Fibroblast of lung (primary cell): ENCODE results near the gene BTF3. TPM values are rescaled to one million over a fixed set of nuclear protein-coding genes. Genes with fewer than 3 reads are reported as not detected.
A peak's percentile ranks its signal among the peaks of the same experiment; 100 is the strongest.

Experiments used
- DNase-seq, 2 donors: peaks; one replicate each; pipeline versions ENCODE4 v3.0.0 to v3.0.0-alpha.2; 2010; ENCODE audit warnings: low read depth in 2 of 2
- H2AFZ ChIP-seq: 2 replicates; pipeline ENCODE4 v1.5.1; 2012; ENCODE audit warnings: low read length, control low read depth, inconsistent platforms
- H3K27ac ChIP-seq: 2 replicates; pipeline ENCODE4 v1.5.1; 2011; ENCODE audit warnings: low read length, control low read depth; ENCODE audit not compliant: insufficient read depth
- H3K27me3 ChIP-seq: 2 replicates; pipeline ENCODE4 v1.5.1; 2011; ENCODE audit warnings: mild to moderate bottlenecking, low read length; ENCODE audit not compliant: control insufficient read depth, insufficient read depth
- H3K36me3 ChIP-seq: 2 replicates; pipeline ENCODE4 v1.5.1; 2011; ENCODE audit warnings: low read length; ENCODE audit not compliant: control insufficient read depth, insufficient read depth
- H3K4me1 ChIP-seq: 2 replicates; pipeline ENCODE4 v1.5.1; 2011; ENCODE audit warnings: low read length; ENCODE audit not compliant: control insufficient read depth, insufficient read depth; ENCODE audit errors: extremely low read depth
- H3K4me2 ChIP-seq: 2 replicates; pipeline ENCODE4 v1.5.1; 2011; ENCODE audit warnings: low read length, control low read depth; ENCODE audit not compliant: insufficient read depth; ENCODE audit errors: extremely low read depth
- H3K4me3 ChIP-seq, 4 experiments: fragments of 200-600 bp in 1 of 4; sonication (generic) in 1 of 4; replicated peaks in 1 of 4; 2 replicates each; pipeline ENCODE4 v1.5.1; 2011 to 2016; ENCODE audit warnings: low read length in 4 of 4, low read depth in 3 of 4, mild to moderate bottlenecking in 3 of 4, control low read depth in 2 of 4, inconsistent platforms in 1 of 4, mixed read lengths in 1 of 4; ENCODE audit not compliant: insufficient read depth in 1 of 4; ENCODE audit errors: control extremely low read depth in 1 of 4
- H3K79me2 ChIP-seq: 2 replicates; pipeline ENCODE4 v1.5.1; 2012; ENCODE audit warnings: mild to moderate bottlenecking, low read length, inconsistent platforms; ENCODE audit not compliant: control insufficient read depth, insufficient read depth
- H3K9ac ChIP-seq: 2 replicates; pipeline ENCODE4 v1.5.1; 2011; ENCODE audit warnings: mild to moderate bottlenecking, low read length, control low read depth; ENCODE audit not compliant: insufficient read depth
- H3K9me3 ChIP-seq: 2 replicates; pipeline ENCODE4 v1.5.1; 2012; ENCODE audit warnings: low read depth, low read length; ENCODE audit not compliant: control insufficient read depth, insufficient read depth
- H4K20me1 ChIP-seq: 2 replicates; pipeline ENCODE4 v1.5.1; 2011; ENCODE audit warnings: low read length; ENCODE audit not compliant: control insufficient read depth, insufficient read depth; ENCODE audit errors: extremely low read depth
- CTCF ChIP-seq, 2 donors: IDR thresholded peaks in 1 of 2; conservative IDR thresholded peaks in 1 of 2; 1 replicate in 1 of 2; 2 replicates in 1 of 2; pipeline ENCODE4 v1.5.1; 2011 to 2012; ENCODE audit warnings: low read length in 2 of 2, control low read depth in 1 of 2, inconsistent platforms in 1 of 2, low read depth in 1 of 2, mild to moderate bottlenecking in 1 of 2
- EZH2 ChIP-seq: IDR thresholded peaks from 2 replicates; pipeline ENCODE4 v1.5.1; 2012; ENCODE audit warnings: low read length, control low read depth, mild to moderate bottlenecking; ENCODE audit errors: missing control alignments
- polyA plus RNA-seq, 2 donors: library from polyadenylated mRNA; depleted of rRNA in 1 of 2; stranded (reverse) in 1 of 2; unstranded in 1 of 2; fragments of >200 nt; gene quantifications; 2 replicates each; pipeline ENCODE4 v1.2.1, GENCODE V29; 2011 to 2012; ENCODE audit warnings: missing spikeins in 1 of 2
- total RNA-seq: library from RNA; depleted of rRNA; stranded (reverse); fragments of >200 nt; gene quantifications from 2 replicates; pipeline ENCODE4 v1.2.1, GENCODE V29; 2014

The BTF3 gene
- total and polyA plus RNA-seq, 2 donors (not counting 1 experiment from before 2014, with no cell fraction given): 207 to 647 TPM

DNA sequence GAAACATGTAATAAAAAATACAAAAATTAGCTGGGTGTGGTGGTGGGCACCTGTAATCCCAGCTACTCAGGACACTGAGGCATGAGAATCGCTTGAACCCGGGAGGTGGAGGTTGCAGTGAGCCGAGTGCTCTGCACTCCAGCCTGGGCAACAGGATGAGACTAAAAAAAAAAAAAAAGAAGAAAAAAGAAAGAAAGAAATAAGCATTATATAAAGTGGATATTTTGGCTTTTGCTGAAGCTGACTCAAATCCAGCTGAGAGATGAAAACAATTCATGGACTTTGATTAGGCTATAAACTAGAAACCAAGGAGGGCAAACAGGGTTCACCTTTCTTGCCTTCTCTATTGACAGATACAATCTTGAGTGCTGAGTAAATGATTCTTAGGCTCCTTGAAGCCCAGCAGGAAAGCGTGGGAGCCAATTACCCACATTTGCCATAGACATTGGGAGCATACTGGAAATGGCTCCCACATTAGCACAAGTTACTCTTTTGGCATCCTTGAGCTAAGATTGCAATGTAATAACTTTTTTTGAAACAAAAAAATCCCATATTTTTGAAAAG is 2.4 kb upstream of the BTF3 start:
- Histone ChIP-seq H3K4me1 (peaks cover 2% of the 10 kb centered on the region), H3K27me3 (peaks cover 3% of the 10 kb centered on the region), H2AFZ (no peak overlapping the region), H3K4me2 (no peak overlapping the region), H3K27ac (no peak overlapping the region), H3K9me3 (no peaks in the 10 kb centered on the region), H3K9ac (no peak overlapping the region), H3K36me3 (no peaks in the 10 kb centered on the region), H3K4me3 (no peak overlapping the region), H4K20me1 (no peaks in the 10 kb centered on the region), H3K79me2 (peaks cover 26% of the 10 kb centered on the region)
- no peak for TF ChIP-seq EZH2
- no peak for TF ChIP-seq CTCF (conservative IDR thresholded peaks at IDR 0.05 in 1 of 2, IDR thresholded peaks at IDR 0.05 in 1 of 2; ENCODE audit: low read depth in 1 of 2, low read length in 2 of 2)
- DNase-seq: peak in 1 of 2 donors; percentile 29

DNA sequence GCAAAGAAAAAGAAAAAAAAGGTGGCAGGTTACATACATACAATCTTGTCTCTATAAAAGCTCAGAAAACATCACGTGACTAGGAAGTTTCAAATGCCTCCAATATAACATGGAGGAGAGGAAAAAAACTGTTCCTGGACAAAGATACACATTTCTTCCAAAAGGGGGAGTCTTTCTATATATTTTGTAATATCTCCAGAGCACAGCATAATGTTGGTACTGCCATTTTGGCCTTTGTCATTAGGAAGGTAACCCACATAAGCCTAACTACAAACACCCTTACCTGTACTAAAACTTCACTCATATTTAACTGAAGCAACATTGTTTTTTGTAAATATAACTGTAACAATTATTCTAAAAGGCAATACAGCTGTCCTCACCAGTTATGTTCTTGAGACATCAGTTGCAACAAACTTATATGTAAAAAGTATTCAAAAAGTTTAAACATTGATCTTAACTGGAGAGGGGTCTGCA is 1.2 kb upstream of the BTF3 start:
- H3K27ac ChIP-seq: no peak overlapping the region
- H3K36me3 ChIP-seq: no peaks in the 10 kb centered on the region
- peak overlapping the region; percentile 88 to 97 (median 92) for H3K4me3 ChIP-seq
- peak overlapping the region; percentile 88 for H3K4me2 ChIP-seq
- peaks cover 34% of the 10 kb centered on the region for H3K79me2 ChIP-seq
- peaks cover 3% of the 10 kb centered on the region for H3K27me3 ChIP-seq
- no peaks in the 10 kb centered on the region for H3K9me3 ChIP-seq
- TF ChIP-seq CTCF (conservative IDR thresholded peaks at IDR 0.05 in 1 of 2, IDR thresholded peaks at IDR 0.05 in 1 of 2; ENCODE audit: low read depth in 1 of 2, low read length in 2 of 2) (peak; percentile 18 to 46), EZH2 (no peak)
- H2AFZ ChIP-seq: peak overlapping the region; percentile 18
- peak; percentile 63 to 79 for DNase-seq
- peaks cover 2% of the 10 kb centered on the region for H3K4me1 ChIP-seq
- no peak overlapping the region for H3K9ac ChIP-seq
- H4K20me1 ChIP-seq: no peaks in the 10 kb centered on the region

GRCh38 chr5:73497497-73498056 is 665 bp upstream of the BTF3 start:
- Histone ChIP-seq H3K9ac (peak overlapping the region; percentile 99), H2AFZ (peak overlapping the region; percentile 90), H3K9me3 (no peaks in the 10 kb centered on the region), H3K79me2 (peaks cover 37% of the 10 kb centered on the region), H3K4me3 (peak overlapping the region; percentile 88 to 97 (median 92)), H3K27ac (peak overlapping the region; percentile 99), H3K4me1 (peaks cover 2% of the 10 kb centered on the region), H3K36me3 (no peaks in the 10 kb centered on the region), H3K27me3 (peaks cover 3% of the 10 kb centered on the region), H3K4me2 (peak overlapping the region; percentile 88), H4K20me1 (no peaks in the 10 kb centered on the region)
- no peak for TF ChIP-seq EZH2
- no peak for TF ChIP-seq CTCF (conservative IDR thresholded peaks at IDR 0.05 in 1 of 2, IDR thresholded peaks at IDR 0.05 in 1 of 2; ENCODE audit: low read depth in 1 of 2, low read length in 2 of 2)
- DNase-seq: no peak
